Common myeloid progenitor, CD34-positive (primary cell): ENCODE results near the gene GCNT4.

Source experiments
- CTCF ChIA-PET: fragments of 350-600 bp; sonication (Branson Sonifier 250); formaldehyde crosslinking; loops from one replicate; lab custom pipeline; 2021; ENCODE audit warnings: antibody characterized with exemption; lab: Charles Lee
- POLR2A ChIA-PET: fragments of 350-600 bp; sonication (Branson Sonifier 250); formaldehyde crosslinking; loops from one replicate; lab custom pipeline; 2021; ENCODE audit warnings: antibody characterized with exemption; lab: Charles Lee
- DNase-seq, 3 donors: peaks; one replicate each; pipeline versions ENCODE4 v3.0.0 to v3.0.0-alpha.2; 2013
- H3K27ac ChIP-seq, 2 experiments: 1 replicate in 1 of 2; 2 replicates in 1 of 2; pipeline ENCODE4 v1.7.0; 2013; ENCODE audit warnings: inconsistent platforms in 2 of 2, low read length in 2 of 2, mild to moderate bottlenecking in 2 of 2, low read depth in 1 of 2, moderate library complexity in 1 of 2; ENCODE audit not compliant: severe bottlenecking in 2 of 2, insufficient read depth in 1 of 2, poor library complexity in 1 of 2
- H3K27me3 ChIP-seq, 5 experiments: replicated peaks in 2 of 5; 1 replicate in 3 of 5; 2 replicates in 2 of 5; pipeline versions ENCODE4 v1.6.1 to v1.7.0; 2013; ENCODE audit warnings: low read length in 4 of 5, mild to moderate bottlenecking in 2 of 5, moderate library complexity in 2 of 5, inconsistent platforms in 1 of 5; ENCODE audit not compliant: insufficient read depth in 5 of 5, control insufficient read depth in 4 of 5
- H3K36me3 ChIP-seq, 4 experiments: 1 replicate in 2 of 4; 2 replicates in 2 of 4; pipeline versions ENCODE4 v1.6.1 to v1.7.0; 2013; ENCODE audit warnings: low read length in 3 of 4, control low read depth in 1 of 4, mild to moderate bottlenecking in 1 of 4; ENCODE audit not compliant: control insufficient read depth in 4 of 4, insufficient read depth in 4 of 4
- H3K4me1 ChIP-seq, 4 experiments: 1 replicate in 3 of 4; 2 replicates in 1 of 4; pipeline versions ENCODE4 v1.6.1 to v1.7.1; 2013; ENCODE audit warnings: low read length in 3 of 4, mild to moderate bottlenecking in 3 of 4, control low read depth in 1 of 4, inconsistent platforms in 1 of 4, moderate library complexity in 1 of 4; ENCODE audit not compliant: control insufficient read depth in 4 of 4, insufficient read depth in 4 of 4; ENCODE audit errors: control extremely low read depth in 1 of 4
- H3K4me3 ChIP-seq, 7 experiments: 1 replicate in 4 of 7; 2 replicates in 3 of 7; pipeline versions ENCODE4 v1.5.1 to v1.7.0; 2013; ENCODE audit warnings: mild to moderate bottlenecking in 7 of 7, low read length in 6 of 7, moderate library complexity in 6 of 7, inconsistent platforms in 2 of 7, low read depth in 2 of 7, control low read depth in 1 of 7; ENCODE audit not compliant: insufficient read depth in 4 of 7, control insufficient read depth in 1 of 7; ENCODE audit errors: extremely low read depth in 1 of 7
- H3K9me3 ChIP-seq, 5 experiments: 1 replicate in 4 of 5; 2 replicates in 1 of 5; pipeline versions ENCODE4 v1.6.1 to v1.7.1; 2013; ENCODE audit warnings: low read length in 4 of 5, mild to moderate bottlenecking in 2 of 5, inconsistent platforms in 1 of 5, low read depth in 1 of 5, moderate library complexity in 1 of 5; ENCODE audit not compliant: control insufficient read depth in 4 of 5, insufficient read depth in 2 of 5; ENCODE audit errors: control extremely low read depth in 1 of 5
- WGBS: methylation state at CpG from one replicate; pipeline ENCODE4 v1.1.5; 2013; ENCODE audit not compliant: insufficient coverage; 5-methylcytosine and 5-hydroxymethylcytosine counted together

GCNT4 gene

GRCh38 chr5:75006865-75007822 lies 45.2 kb downstream of the GCNT4 start:
- DNase-seq: no peak
- POLR2A ChIA-PET: no interaction called here

GRCh38 chr5:75005561-75005960 lies 46.8 kb downstream of the GCNT4 start:
- no peak for DNase-seq
- no peak overlapping the region for H3K27ac ChIP-seq
- H3K9me3 ChIP-seq: peaks cover 3 to 14% (median 3%) of the 10 kb centered on the region in 5 experiments
- no peak overlapping the region for H3K4me3 ChIP-seq
- CTCF ChIA-PET: interaction anchor here (1.2 kb wide), 1 partner anchor 81 kb away, joined by 3 read pairs; no protein-coding TSS in a partner anchor
- POLR2A ChIA-PET: no interaction called here
- no CpG with 5 or more reads among the region's 1 CpG for WGBS
- peaks cover 11 to 24% (median 13%) of the 10 kb centered on the region in 4 experiments for H3K4me1 ChIP-seq
- no peaks in the 10 kb centered on the region for H3K27me3 ChIP-seq
- H3K36me3 ChIP-seq: no peaks in the 10 kb centered on the region

More at GRCh38 chr5:75006865-75007822, 45.2 kb downstream of the GCNT4 start:
- 97% methylated on average over 8 of the region's 10 CpGs for WGBS
- CTCF ChIA-PET: interaction anchor here (1.2 kb wide), 1 partner anchor 82 kb away, joined by 3 read pairs; no protein-coding TSS in a partner anchor
- no peaks in the 10 kb centered on the region for H3K36me3 ChIP-seq
- H3K9me3 ChIP-seq: peaks cover 3 to 14% (median 3%) of the 10 kb centered on the region in 5 experiments
- peaks cover 13 to 29% (median 14%) of the 10 kb centered on the region in 4 experiments for H3K4me1 ChIP-seq
- H3K4me3 ChIP-seq: no peak overlapping the region
- H3K27me3 ChIP-seq: no peaks in the 10 kb centered on the region
- H3K27ac ChIP-seq: no peak overlapping the region
